Fibroblast of mammary gland (primary cell): ENCODE measurements around the gene TAOK1.
"Not testable (repeated sequence)": the region's sequence is repeated elsewhere in the genome, so short reads cannot be mapped to it uniquely, and the experiment has no call there.

ENCODE experiments used
- DNase-seq: peaks from one replicate; pipeline ENCODE4 v3.0.0-alpha.2; 2010; ENCODE audit warnings: low read depth
- H3K4me3 ChIP-seq: 2 replicates; pipeline ENCODE4 v1.5.1; 2011; ENCODE audit warnings: low read depth, mild to moderate bottlenecking, low read length, moderate library complexity; ENCODE audit not compliant: control insufficient read depth
- CTCF ChIP-seq: conservative IDR thresholded peaks from 2 replicates; pipeline ENCODE4 v1.5.1; 2011; ENCODE audit warnings: low read depth, low read length, inconsistent platforms; ENCODE audit not compliant: control insufficient read depth, insufficient read depth

TAOK1 gene

GRCh38 chr17:29546830-29547229 lies 156.7 kb downstream of the TAOK1 start:
- TF ChIP-seq CTCF: no peak
- H3K4me3 ChIP-seq: no peak overlapping the region
- no peak for DNase-seq

GRCh38 chr17:29549177-29549923 lies 159.2 kb downstream of the TAOK1 start:
- peak; percentile 12 for DNase-seq
- no peak for TF ChIP-seq CTCF
- H3K4me3 ChIP-seq: no peak overlapping the region

- no peak for DNase-seq
- H3K4me3 ChIP-seq: no peak overlapping the region
- TF ChIP-seq CTCF: no peak
Observed at GRCh38 chr17:29555840-29556239, 165.7 kb downstream of the TAOK1 start.

GRCh38 chr17:29557085-29557738 lies 167.0 kb downstream of the TAOK1 start:
- no peak for TF ChIP-seq CTCF
- no peak for DNase-seq
- H3K4me3 ChIP-seq: no peak overlapping the region

- TF ChIP-seq CTCF: no peak
- H3K4me3 ChIP-seq: no peak overlapping the region
- DNase-seq: no peak
Observed at GRCh38 chr17:29557739-29558116, 167.6 kb downstream of the TAOK1 start.

GRCh38 chr17:29558139-29558538 lies 168.0 kb downstream of the TAOK1 start:
- H3K4me3 ChIP-seq, DNase-seq: not testable (repeated sequence)

- no peak overlapping the region for H3K4me3 ChIP-seq
- no peak for TF ChIP-seq CTCF
- no peak for DNase-seq
Observed at GRCh38 chr17:29559640-29560039, 169.5 kb downstream of the TAOK1 start.
